Bone marrow (tissue), 2 donors: ENCODE results near the gene IL1RL1.

Experiments used
- DNase-seq, 2 donors: peaks; one replicate each; lab custom pipeline; 2025; lab: John Stamatoyannopoulos, UW

The IL1RL1 gene

DNA sequence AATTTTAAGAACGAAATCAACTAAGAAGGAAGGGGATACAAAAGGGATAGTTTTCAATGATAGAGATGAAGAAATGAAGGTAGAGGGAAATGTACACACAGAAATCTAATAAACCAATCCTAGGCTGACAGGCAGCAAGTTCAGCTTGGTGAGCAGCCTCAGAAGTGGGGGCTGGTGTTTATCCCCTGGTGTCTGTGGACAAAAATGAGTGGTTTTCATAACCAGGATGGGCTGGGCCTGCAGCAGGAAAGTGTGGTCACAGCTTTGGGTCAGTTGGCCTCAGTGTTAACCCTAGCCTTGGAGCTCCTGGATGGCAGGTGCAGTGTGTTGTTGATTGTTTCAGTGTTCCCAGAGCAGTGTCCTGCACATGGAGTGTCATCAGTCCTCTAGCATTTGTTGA lies 58.5 kb downstream of the IL1RL1 start:
- no peak for DNase-seq

DNA sequence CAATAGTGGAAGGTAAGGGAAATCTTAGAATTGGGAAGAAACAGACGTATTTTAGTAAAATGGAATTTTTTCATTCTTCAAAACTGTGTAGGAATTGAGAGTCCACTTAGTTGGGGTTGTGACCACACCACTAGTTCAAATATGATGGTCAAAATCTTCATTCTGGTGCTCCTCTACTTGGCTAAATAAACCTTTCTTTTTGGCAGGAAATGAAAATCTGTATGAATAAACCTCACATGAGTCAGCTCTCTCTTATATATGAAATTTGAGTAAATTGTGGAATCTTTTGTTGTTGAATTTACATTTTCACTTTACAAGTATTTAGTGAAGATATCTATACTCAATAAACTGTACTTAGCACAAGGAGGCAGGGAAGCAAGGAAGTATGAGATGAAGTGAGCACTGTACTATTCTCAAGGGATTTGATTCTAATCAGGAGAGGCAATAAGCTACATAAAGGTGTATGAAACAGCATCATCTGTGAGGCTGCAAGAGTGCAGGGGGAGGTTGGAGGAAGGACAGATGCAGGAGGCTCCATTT lies 64.8 kb downstream of the IL1RL1 start:
- no peak for DNase-seq

DNA sequence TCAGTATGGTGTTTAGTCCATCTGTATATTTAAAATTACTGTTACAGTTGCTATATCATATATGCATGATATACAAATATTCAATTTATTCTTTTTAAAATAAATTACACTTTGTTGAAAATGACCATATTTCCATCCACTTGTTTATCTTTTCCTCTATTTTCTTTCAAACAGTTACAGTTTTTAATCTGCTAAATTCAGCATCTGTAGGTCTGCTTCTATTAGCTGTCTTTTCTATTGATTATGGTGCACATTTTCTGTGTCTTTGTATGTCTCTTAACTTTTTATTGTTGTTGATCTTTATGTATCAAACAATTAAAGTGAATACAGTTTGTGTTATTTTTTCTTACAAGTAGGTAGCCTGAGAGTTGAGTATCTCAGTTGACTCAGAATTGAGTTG lies 72.4 kb downstream of the IL1RL1 start:
- no peak for DNase-seq

DNA sequence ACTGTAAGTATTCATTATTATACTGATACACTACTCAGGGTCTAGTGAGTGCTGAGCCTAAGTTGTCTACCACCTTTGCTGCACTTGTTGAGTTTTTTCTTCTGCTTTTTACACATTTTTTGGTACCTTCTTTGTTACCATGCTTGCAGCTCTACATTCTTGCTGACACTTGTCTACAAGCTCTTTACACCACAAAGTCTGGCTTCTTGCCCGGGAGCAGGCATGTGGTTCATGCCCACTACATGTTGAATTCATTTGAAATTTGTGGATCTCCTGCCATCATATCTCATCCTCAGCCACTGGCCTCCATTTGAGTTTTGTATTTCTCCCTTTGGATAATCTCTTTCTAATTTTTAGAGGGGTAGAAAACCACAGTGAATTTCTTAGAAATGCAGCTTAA lies 74.2 kb downstream of the IL1RL1 start:
- no peak for DNase-seq

DNA sequence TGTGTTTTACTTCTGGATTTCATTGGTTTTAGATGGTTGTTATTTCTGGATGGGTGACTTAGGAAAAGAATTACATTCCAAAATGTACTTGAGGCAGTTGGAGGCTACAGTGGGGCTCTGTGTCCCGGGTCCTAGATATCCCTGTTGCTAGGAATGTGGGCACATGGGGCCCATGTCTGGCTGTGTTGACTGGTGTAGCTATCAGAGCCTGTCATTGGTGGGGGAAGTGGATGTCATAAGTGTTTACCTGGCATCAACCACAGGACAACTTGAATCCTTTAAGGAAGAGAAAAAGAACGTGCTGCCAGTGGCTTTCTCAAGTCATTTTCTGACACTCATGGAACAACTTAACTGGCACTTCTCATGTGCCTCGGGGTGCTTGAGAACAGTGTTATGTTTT lies 74.6 kb downstream of the IL1RL1 start:
- DNase-seq: no peak

DNA sequence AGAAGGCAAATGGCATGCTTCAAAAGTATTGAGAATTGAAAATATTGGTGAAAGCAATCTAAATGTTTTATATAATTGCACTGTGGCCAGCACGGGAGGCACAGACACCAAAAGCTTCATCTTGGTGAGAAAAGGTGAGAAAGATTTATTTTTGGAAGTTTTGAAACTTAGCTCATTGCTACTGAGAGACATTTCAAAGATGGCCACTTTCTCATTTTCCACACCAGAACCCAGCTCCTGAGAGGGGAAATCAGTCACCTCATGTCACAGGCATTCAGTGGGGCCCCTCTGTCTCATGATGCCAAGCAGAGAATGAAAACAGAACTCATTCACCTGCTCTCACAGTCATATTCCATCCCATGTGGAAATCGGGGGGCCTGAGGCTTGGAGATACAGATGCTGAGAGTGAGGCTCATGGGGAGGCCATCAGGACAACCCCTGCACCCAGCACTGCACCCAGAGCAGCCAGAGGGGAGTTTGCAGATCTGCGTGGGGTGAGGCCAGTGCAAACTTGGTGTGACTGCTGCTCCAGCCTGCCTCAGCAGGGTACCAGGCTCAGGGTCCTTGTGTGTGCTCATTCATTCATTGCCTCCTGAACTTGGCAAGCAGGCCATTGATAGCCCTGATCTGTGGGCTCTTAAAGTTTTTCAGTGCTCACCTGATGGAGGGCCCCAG lies 75.6 kb downstream of the IL1RL1 start:
- DNase-seq: no peak

DNA sequence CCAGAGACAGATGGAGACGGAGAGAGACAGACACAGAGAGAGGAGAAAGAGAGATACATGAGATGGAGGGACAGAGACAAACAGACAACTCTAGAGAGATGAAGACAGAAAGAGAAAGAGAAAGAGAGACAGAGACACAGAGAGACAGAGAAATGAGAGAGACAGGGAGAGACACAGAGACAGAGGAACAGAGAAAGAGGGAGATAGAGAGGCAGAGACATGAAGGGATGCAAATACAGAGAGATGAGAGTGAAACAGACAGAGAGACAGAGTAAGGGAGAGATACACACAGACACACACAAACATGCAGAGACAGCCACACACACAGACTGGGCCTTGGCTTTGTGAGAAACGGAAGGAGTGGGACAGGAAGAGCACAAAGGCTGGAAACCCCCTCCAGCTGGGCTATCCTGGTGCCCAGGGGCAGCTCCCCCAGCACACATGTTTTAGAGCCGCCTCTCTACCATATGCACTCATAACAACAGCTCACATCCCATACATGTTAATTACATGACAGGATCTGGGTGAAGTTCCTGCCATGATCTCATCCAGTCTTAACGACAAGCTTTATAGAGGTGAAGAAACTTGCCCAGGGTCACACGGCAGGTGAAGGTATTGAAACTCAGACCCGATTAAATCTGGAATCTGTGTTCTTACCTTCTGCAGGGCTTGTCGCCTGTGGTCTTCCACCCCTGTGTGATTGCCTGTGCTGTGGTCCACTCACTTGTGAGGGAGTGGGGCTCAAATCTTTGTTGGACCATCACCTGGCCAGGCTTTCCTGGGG lies 76.6 kb downstream of the IL1RL1 start:
- DNase-seq: no peak

DNA sequence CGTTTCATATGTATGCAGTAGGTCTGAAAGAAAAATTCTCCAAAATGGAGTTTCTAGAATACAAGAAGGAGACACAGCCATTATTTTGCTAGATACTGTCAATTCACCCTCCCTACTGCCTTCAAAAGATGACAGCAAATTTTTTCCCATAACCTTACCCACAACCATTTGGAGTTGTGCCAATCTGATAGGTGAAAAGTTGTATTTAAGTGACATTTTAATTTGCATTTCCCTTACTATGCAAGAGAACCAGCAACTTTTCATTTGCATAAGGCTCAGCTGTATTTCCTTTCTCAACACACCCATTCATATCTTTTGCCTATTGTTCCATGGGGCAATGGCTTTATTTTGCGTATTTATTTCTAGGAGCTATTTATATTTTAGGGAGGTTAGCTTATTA lies 80.2 kb downstream of the IL1RL1 start:
- DNase-seq: no peak

DNA sequence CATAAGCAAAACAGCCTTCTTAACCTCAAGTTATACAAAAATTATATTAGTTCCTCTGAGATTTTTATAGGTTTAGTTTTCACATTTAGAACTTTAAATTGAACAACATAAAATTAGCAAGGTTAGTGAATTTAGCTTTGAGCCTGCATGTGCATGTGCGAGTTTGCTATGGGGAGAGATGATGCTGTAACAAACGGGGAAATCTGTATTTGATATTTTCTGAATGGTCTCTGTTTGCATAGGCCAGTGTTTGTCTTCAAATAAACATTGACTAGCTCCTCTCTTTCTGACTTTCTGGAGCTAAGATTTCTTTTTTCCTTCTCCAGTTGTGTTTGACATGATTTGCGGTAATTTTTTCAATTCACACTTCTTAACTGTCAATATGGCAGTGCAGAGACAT lies 80.7 kb downstream of the IL1RL1 start:
- DNase-seq: no peak

DNA sequence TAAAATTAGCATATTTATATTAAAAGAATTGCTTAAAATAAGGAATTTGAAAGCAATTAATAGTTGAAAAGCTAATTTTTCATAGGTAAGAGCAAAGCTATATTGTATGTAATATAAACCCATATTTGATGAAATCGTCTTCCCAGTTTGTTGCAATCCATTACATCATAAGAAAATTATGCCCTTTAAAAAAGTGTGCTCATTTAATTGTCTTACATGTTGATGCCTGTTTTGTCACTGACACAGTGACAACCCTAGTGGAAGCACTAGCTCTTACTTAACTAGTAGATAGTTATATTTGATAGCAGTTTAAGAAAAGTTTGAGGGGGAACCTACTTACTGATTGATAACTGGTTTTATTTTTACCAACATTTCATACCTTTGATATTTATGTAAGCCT lies 81.6 kb downstream of the IL1RL1 start:
- DNase-seq: no peak

DNA sequence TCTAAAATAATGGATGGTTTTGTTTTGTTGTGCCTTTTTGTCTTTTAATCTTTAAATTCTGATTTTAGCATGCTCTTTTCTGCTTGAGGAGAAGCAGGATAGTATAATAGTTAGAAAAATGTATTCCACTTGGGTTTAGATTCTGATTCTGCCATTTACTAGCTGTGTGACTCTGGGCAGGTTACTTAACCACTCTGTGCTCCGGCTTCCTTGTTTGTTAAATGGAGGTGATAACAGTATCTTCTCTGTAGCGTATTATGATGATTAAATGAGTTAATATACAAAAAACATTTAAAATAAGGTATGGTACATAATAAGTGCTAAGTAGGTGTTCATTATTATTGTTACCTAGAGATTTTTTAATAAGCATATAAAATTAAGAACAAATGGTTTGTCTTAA lies 84.6 kb downstream of the IL1RL1 start:
- no peak for DNase-seq

DNA sequence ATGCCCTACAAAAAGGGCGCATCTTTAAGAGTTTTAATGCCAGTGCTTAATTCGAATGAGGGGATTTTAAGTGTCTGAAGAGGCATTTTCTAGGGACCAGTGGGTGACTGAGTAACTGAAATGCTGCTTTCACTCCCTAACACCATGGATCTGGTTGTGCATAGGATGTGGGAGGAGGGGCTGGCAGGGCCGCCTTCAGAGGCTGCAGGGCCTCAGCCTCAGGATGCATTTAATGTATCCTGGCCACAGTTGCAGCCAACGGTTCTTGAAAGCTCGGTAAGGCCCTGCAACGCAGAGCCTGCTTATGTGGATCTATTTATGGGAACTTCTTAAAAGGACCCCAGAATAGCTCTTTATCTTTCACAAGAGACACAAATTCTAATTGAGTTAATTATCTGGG lies 85.8 kb downstream of the IL1RL1 start:
- DNase-seq: no peak

DNA sequence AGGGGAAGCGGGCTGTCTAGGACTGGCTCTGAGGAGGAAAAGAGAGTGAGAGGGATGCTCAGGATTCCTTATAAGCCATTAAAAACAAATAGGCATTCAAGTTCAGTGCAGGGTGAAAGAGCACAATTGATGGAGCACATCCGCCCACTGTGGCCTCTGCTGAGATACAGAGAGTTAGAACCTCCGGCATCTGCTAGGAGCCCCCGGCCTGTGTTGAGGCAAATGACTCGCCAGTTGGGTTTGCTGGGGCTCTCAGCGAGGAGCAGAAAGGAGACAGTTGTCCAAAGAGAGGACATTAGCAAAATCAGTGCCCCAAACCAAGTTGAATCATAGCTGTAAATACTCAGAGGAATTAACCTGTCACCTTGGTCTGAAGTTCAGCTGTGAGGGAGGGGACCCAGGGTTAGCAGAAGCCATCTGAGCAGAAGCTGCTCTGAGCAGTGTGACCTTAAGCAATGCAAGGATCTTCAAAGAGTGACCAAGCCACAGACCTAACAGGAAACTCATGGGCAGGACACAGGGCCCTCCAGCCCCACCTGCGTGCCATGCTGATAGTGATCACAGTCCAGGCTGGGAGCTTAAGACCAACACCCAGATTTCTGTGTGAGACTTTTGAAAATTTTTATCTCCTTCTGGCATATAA lies 88.3 kb downstream of the IL1RL1 start:
- no peak for DNase-seq

DNA sequence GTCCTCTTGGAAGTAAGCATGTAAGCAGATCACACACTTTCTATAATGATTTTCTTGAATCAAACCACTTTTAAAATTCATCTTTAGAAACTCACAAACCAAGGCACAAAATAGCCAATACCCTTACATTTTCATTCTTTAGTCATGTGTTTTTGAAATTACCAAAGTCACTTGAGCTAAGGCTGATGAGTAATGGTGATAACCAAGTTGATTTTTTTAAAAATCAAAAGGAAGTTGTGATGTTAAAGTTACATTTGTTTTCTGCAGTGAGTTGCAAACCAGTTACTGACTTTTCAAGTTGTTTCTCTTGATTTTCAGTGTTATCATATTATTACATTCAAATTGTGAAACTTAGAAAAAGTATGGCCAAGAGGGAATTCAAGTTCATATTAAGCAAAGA lies 90.1 kb downstream of the IL1RL1 start:
- DNase-seq: peak in 1 of 2 donors; percentile 6
